Esophagus muscularis mucosa (tissue), 4 donors: Measurements from ENCODE around the gene POLR2H. TPM values are rescaled to one million over a fixed set of nuclear protein-coding genes. Genes with fewer than 3 reads are reported as not detected.

ENCODE experiments used
- DNase-seq: peaks from one replicate; pipeline ENCODE4 v3.0.0-alpha.2; 2017; ENCODE audit errors: extremely low spot score
- H3K27ac ChIP-seq, 4 donors: fragments of 200-600 bp; sonication (generic); replicated peaks in 1 of 4; 1 replicate in 3 of 4; 2 replicates in 1 of 4; pipeline ENCODE4 v1.5.1; 2016 to 2019; ENCODE audit warnings: mild to moderate bottlenecking in 1 of 4
- H3K27me3 ChIP-seq, 4 donors: fragments of 200-600 bp; sonication (generic); one replicate each; pipeline versions ENCODE4 v1.5.1 to v1.6.0; 2016 to 2019
- H3K36me3 ChIP-seq, 4 donors: fragments of 200-600 bp; sonication (generic); one replicate each; pipeline ENCODE4 v1.5.1; 2016 to 2019
- H3K4me1 ChIP-seq, 4 donors: fragments of 200-600 bp; sonication (generic); one replicate each; pipeline ENCODE4 v1.5.1; 2016 to 2019
- H3K4me3 ChIP-seq, 4 donors: fragments of 200-600 bp; sonication (generic); 1 replicate in 2 of 4; 2 replicates in 2 of 4; pipeline ENCODE4 v1.5.1; 2016 to 2019; ENCODE audit warnings: mild to moderate bottlenecking in 4 of 4, moderate library complexity in 1 of 4
- H3K9me3 ChIP-seq, 4 donors: fragments of 200-600 bp; sonication (generic); 1 replicate in 3 of 4; 2 replicates in 1 of 4; pipeline ENCODE4 v1.5.1; 2016 to 2019
- CTCF ChIP-seq, 3 experiments: fragments of 200-600 bp in 2 of 3; fragments of 450-650 bp in 1 of 3; sonication (generic) in 2 of 3; IDR thresholded peaks; one replicate each; pipeline ENCODE4 v1.5.1; 2017 to 2019; ENCODE audit warnings: antibody characterized with exemption in 3 of 3, mild to moderate bottlenecking in 2 of 3, moderate library complexity in 1 of 3
- EP300 ChIP-seq: sonication (generic); formaldehyde crosslinking; IDR thresholded peaks from one replicate; pipeline ENCODE4 v1.6.1; 2017; ENCODE audit warnings: antibody characterized with exemption
- POLR2A ChIP-seq: fragments of 450-650 bp; IDR thresholded peaks from one replicate; pipeline ENCODE4 v1.6.1; 2017; ENCODE audit warnings: antibody characterized with exemption, moderate library complexity, mild to moderate bottlenecking, low read depth
- POLR2AphosphoS5 ChIP-seq, 2 donors: sonication (generic); formaldehyde crosslinking; IDR thresholded peaks; one replicate each; pipeline ENCODE4 v1.6.1; 2017; ENCODE audit warnings: antibody characterized with exemption in 2 of 2
- WGBS: methylation state at CpG from one replicate; pipeline ENCODE4 v1.1.5; 2018; 5-methylcytosine and 5-hydroxymethylcytosine counted together
- intact Hi-C: fragments of 100-400 bp; cut with DNase I; formaldehyde crosslinking; loops from one replicate; pipeline ENCODE4 v1.15.1; 2023
- total RNA-seq, 4 donors: library from RNA; depleted of rRNA; stranded (reverse); fragments of >200 nt; gene quantifications; one replicate each; pipeline versions ENCODE4 v1.1.0 to v1.2.1, GENCODE V29; 2016

Gene POLR2H
- total RNA-seq, 4 donors from 2014 or later: 36.0 to 52.1 (median 40.4) TPM

GRCh38 chr3:184347321-184348056 is 14.0 kb upstream of the POLR2H start:
- H3K36me3 ChIP-seq: peaks cover 17 to 46% (median 36%) of the 10 kb centered on the region in 4 donors
- 62% methylated on average over 12 of the region's 12 CpGs for WGBS
- H3K4me3 ChIP-seq: no peak overlapping the region
- H3K9me3 ChIP-seq: no peaks in the 10 kb centered on the region
- no peak for DNase-seq
- TF ChIP-seq POLR2A: no peak
- TF ChIP-seq POLR2AphosphoS5 (IDR thresholded peaks at IDR 0.05): no peak
- no peak for TF ChIP-seq CTCF (IDR thresholded peaks at IDR 0.05)
- TF ChIP-seq EP300: no peak
- no peaks in the 10 kb centered on the region for H3K27me3 ChIP-seq
- peaks cover 4 to 32% (median 16%) of the 10 kb centered on the region in 4 donors for H3K4me1 ChIP-seq
- intact Hi-C loops: no loop called here
- no peak overlapping the region for H3K27ac ChIP-seq

- no peak for DNase-seq
- intact Hi-C loops: no loop called here
- Histone ChIP-seq H3K27ac (no peak overlapping the region), H3K4me3 (no peak overlapping the region), H3K9me3 (no peaks in the 10 kb centered on the region), H3K27me3 (no peaks in the 10 kb centered on the region), H3K36me3 (peaks cover 11 to 45% (median 31%) of the 10 kb centered on the region in 4 donors), H3K4me1 (peaks cover 4 to 32% (median 16%) of the 10 kb centered on the region in 4 donors)
- no peak for TF ChIP-seq POLR2A
- no peak for TF ChIP-seq EP300
- TF ChIP-seq CTCF (IDR thresholded peaks at IDR 0.05): no peak
- no peak for TF ChIP-seq POLR2AphosphoS5 (IDR thresholded peaks at IDR 0.05)
- WGBS: 77% methylated on average over 4 of the region's 4 CpGs
These were observed 13.5 kb upstream of the POLR2H start for GRCh38 chr3:184348057-184348382.

GRCh38 chr3:184349563-184350470 is 11.7 kb upstream of the POLR2H start:
- Histone ChIP-seq H3K4me1 (peaks cover 4 to 38% (median 20%) of the 10 kb centered on the region in 4 donors), H3K36me3 (peaks cover 4 to 34% (median 13%) of the 10 kb centered on the region in 4 donors), H3K27me3 (no peaks in the 10 kb centered on the region), H3K27ac (no peak overlapping the region), H3K9me3 (no peaks in the 10 kb centered on the region), H3K4me3 (no peak overlapping the region)
- DNase-seq: no peak
- intact Hi-C loops: no loop called here
- TF ChIP-seq EP300: no peak
- TF ChIP-seq POLR2AphosphoS5 (IDR thresholded peaks at IDR 0.05): no peak
- TF ChIP-seq CTCF (IDR thresholded peaks at IDR 0.05): no peak
- no peak for TF ChIP-seq POLR2A
- WGBS: 88% methylated on average over 10 of the region's 10 CpGs

GRCh38 chr3:184350618-184351017 is 10.9 kb upstream of the POLR2H start:
- WGBS: 91% methylated on average over 6 of the region's 6 CpGs
- TF ChIP-seq EP300 (no peak), POLR2A (no peak), CTCF (IDR thresholded peaks at IDR 0.05) (no peak), POLR2AphosphoS5 (IDR thresholded peaks at IDR 0.05) (no peak)
- Histone ChIP-seq H3K4me1 (peaks cover 0 to 30% (median 14%) of the 10 kb centered on the region in 4 donors), H3K4me3 (no peak overlapping the region), H3K27ac (no peak overlapping the region), H3K36me3 (peaks cover 0 to 36% (median 10%) of the 10 kb centered on the region in 4 donors), H3K9me3 (no peaks in the 10 kb centered on the region), H3K27me3 (no peaks in the 10 kb centered on the region)
- intact Hi-C loops: no loop called here
- DNase-seq: no peak
